ENCODE data around the gene DUXA.

Gene DUXA

DNA sequence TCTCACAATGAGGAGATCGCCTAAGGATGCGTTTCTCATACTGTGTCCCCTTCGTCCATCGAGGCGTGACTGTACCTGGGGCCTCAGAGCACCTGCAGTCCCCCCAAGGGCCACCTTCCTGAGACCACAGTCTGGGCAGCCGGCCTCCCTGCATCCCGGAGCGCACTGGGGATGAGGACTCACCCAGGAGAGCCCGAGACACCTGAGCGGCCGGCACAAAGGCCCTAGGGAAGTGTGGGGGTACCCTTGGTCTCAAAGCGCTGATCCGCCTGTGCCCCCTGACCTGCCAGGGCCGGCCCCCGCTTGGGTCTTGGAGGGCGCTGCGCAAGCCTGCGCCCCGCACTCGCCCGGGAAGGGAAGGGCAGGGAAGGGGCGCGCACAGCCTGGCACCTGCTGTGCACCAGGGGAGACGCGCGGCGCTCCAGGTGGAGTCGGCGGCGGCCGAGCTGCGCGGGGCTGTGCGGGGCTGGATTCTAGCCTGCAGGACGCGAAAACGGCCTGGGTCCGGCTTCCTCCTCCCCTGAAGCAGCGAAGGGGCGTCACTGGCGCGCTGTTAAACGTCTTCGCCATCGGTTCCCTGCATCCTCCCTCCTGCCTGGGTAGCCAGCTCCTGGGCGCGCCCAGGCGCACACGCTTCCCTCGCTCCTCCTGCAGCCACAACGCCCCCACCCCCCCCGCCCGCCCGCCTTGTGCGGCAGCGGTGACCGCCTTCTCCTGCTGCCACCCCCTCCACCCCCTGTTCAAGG lies 61.1 kb downstream of the DUXA start:
- no peaks in the 10 kb centered on the region for H3K4me1 ChIP-seq (ENCODE audit: insufficient read depth, insufficient read length)
- no peak for DNase-seq (ENCODE audit: low read depth, low spot score)
- peak overlapping the region; percentile 42 for H3K9ac ChIP-seq (ENCODE audit: insufficient read length, low read depth)
- peak overlapping the region; percentile 40 for H3K4me3 ChIP-seq (ENCODE audit: insufficient read length, low read depth)
- TF ChIP-seq SUZ12 (IDR thresholded peaks at IDR 0.05; ENCODE audit: extremely low read depth, insufficient read depth, insufficient read length) (no peak), ZNF274 (IDR thresholded peaks at IDR 0.05; ENCODE audit: low read depth, low read length) (no peak), YY1 (IDR thresholded peaks at IDR 0.05; ENCODE audit: insufficient read depth, insufficient read length) (no peak)
- H3K36me3 ChIP-seq (ENCODE audit: insufficient read depth, insufficient read length, low read length) = no peaks in the 10 kb centered on the region
- H3K9me3 ChIP-seq (ENCODE audit: insufficient read depth, low read length) = peaks cover 31% of the 10 kb centered on the region
- H3K27me3 ChIP-seq (ENCODE audit: insufficient read depth, insufficient read length) = peaks cover 33% of the 10 kb centered on the region
